Stimulated activated CD4-positive, alpha-beta T cell treated with anti-CD3 and anti-CD28 coated beads, TNF-alpha, amount 100 ng/mL, for 1 hour (primary cell): Measurements from ENCODE around the gene GPD1.
"Not testable (repeated sequence)": the region's sequence is repeated elsewhere in the genome, so short reads cannot be mapped to it uniquely, and the experiment has no call there.

Source experiments
- DNase-seq, 3 donors: peaks; one replicate each; pipeline ENCODE4 v3.0.0-alpha.2; 2020; ENCODE audit warnings: low read depth in 3 of 3, low spot score in 1 of 3

GPD1 gene

DNA sequence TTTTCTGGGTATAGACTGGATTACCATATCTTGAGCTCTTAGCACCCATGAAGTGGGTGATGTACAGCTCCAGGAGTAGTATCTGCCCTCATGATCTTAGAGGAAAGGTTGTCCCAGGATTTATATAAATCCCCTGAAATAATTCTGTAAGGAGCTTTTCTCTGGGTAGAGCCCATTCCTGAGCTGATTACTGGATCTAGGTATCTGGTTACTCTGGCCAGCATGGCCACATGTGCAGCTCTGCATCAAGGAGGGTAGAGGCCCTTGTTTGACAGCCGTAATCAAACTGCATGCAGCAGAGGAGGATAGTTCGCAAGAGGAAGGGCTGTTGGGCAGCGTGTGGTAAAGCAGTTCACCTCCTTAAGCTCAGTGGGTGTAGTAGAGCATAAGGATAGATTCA, 16.7 kb downstream of the GPD1 start:
- no peak for DNase-seq

DNA sequence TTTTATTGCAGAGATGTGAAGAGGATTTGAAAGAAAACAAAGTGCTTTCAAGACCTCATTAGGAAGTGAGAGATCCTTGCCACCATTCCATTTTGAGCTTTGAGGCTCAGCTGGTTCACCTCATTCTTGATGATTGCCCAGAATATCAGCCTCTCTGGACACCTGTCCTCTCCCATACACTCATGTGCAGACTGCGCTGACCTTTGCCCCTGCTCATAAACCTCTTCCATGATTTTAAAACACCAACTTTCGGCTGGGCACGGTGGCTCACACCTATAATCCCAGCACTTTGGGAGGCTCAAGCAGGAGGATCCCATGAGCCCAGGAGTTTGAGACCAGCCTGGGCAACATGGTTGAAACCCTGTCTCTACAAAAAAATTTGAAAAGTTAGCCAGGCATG, 17.1 kb downstream of the GPD1 start:
- no peak for DNase-seq

GRCh38 chr12:50121641-50122040, 17.8 kb downstream of the GPD1 start:
- DNase-seq = no peak

DNA sequence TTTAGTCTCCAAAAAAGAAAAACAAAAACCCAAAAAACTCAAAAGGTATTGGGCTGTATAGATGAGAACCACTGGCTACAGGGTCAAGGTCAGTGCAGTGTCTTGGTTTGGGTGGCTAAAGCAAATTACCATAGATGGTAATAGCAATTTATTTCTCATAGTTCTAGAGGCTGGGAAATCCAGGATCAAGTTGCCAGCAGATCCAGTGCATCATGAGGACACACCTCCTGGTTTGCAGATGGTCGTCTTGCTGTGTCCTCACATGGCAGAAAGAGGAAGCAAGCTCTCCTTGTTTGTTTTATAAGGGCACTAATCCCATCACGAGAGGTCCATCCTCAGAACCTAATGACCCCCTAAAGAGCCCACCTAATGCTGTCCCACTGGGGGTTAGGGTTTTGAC, 19.4 kb downstream of the GPD1 start:
- no peak for DNase-seq

DNA sequence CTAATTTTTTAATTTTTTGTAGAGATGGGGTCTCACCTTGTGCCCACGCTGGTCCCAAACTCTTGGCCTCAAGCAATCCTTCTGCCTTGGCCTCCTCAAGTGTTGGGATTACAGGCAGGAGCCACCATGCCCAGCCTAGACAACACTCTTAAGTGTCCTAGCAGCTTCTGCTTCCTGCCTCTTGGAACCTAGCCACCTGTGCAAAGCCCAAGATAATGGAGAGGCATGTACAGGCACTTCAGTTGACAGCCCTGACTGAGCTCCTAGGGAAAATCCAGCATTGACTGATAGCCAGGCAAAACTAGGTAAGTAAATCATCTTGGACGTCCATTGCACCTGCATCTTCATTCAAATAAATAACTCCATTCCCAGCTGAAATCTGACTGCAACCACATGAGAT, 23.7 kb downstream of the GPD1 start:
- no peak for DNase-seq

DNA sequence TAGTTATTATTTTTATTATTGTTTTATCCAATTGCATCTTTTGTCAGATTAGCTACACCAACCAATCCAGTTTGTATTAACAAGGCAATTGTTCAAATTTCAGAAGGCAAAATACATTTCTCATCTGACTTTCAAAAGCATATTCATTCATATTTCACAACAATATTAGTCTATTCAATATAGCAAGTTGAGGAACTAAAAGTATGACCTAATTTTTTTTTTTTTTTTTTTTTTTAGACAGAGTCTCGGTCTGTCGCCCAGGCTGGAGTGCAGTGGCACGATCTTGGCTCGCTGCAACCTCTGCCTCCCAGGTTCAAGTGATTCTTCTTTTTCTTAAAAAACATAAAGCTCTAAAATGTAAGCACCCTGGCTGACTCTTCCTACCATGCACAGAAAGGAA, 25.5 kb downstream of the GPD1 start:
- DNase-seq = no peak

DNA sequence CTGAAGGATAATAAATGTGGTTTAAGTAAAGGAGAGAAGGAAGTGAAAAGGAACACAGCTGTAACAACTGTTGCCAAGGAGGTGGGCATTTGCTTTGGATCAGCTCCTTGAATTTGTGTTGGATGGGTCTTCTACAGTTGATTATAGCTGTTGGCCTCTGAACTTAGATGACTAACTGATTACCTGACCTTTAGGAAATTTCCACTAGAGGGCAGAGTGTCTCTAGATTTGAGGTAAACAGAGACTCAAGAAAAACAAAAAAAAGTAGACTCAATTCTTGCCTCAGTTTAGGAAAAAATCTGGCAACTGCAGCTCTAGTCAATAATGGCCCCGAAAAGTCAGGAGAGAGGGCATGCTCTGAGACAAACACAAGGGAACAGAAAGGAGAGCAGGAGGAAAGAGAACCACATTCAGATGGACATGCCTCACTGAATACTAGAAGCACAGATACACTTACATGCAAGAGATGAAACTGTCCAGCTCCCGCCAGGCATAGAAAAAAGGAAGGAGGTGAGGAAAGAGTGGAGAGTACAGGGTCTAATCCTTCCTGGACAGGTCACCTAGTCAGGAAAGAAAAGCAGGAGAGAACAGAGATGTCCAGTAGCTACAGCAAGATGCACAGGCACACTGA, 28.8 kb downstream of the GPD1 start:
- DNase-seq = no peak

DNA sequence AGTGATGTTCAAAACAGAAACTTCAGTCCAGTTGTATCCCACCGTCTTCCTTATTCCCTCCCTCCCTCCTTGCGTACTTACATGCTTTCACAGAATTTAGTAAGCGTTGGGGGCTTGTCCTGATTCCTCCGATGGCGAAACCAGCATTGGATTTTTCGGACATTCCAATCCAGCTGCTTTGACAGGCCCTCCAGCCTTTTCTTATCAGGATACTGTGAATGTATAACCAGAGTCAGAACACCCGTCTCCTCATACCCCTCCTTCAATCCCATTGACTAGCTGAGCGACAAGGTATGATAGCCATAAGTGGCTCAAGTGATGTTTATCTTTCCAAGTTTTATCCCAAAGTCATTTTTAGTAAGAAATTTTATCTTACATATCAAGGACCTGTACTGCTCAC, 39.2 kb downstream of the GPD1 start:
- no peak for DNase-seq

DNA sequence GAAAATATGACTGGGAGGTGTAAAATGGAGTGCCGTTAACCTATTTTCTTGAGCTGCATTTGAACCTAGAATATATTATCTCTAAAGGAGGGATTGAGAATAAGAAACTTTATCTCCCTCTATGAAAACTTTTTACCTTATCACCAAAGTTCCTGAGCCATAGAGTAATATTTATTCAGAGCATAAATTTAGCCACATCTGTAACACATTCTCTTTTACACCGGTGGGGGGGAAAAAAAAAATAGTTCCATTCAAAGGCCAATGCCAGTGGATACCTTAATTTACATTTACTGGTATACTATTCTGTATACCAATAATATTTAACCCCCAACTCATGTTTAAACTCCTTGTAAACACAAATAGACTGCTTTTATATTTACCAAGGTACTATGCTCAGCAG, 41.6 kb downstream of the GPD1 start:
- no peak for DNase-seq

DNA sequence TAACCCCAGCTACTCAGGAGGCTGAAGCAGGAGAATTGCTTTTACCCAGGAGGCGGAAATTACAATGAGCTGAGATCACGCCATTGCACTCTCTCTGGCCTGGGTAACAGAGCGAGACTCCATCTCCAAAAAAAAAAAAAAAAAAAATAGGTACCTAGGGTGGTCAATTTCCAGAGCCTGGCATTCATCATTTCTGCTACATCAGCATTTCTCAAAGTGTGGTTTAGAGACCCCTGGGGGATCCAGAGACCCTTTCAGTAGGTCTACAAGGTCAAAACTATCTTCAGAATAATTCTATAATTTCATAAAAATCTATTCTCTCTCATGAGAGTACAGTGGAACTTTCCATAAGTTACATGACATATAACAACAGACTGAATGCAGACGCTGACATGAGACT, 43.5 kb downstream of the GPD1 start:
- DNase-seq = no peak

- DNase-seq = not testable (repeated sequence)
These were observed 44.2 kb downstream of the GPD1 start for GRCh38 chr12:50148011-50148410.

DNA sequence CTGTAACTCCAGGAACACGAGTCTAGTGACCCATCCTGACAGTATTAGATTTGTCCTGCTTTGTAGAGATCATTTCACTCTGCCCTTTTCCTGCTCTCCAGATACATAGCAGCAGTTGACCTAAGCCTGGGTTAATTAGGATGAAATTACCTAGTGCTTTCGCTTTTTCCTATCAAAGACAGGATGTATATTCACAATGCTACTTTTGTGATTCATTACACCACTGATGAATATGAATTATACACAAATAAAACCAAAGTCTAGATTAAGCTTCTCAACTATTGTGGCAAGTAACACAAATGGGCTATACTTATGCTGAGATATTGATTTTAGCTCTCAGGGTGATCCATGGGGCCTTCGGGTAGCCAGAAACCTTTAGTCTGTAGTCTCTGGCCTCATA, 45.5 kb downstream of the GPD1 start:
- no peak for DNase-seq

DNA sequence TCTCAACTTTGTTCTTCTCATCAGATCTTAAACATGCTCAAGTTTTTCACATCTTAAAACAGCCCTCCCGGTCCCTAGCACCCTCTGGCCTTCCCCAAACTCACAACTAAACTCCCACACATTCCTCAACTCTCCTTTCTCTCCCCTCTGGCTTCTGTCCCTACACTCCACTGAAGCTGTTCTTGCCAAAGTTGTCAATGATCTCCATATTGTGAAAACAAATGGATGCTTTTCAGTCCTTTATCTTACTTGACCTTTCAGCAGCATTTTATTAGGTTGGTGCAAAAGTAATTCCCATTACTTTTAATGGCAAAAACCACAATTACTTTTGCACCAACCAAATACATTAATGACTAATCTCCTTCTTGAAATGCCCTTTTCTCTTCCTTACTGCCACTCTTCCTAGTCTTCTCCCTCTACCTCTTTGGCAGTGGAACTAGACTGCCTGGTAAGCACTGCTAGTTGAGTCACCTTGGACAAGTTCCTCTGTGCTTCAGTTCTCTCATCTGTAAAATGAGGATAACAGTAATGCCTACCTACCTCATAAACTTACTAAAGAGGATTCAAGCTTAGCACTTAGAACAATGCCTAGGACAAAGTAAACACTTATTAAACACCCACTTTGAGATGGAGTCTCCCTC, 47.4 kb downstream of the GPD1 start:
- DNase-seq = no peak

DNA sequence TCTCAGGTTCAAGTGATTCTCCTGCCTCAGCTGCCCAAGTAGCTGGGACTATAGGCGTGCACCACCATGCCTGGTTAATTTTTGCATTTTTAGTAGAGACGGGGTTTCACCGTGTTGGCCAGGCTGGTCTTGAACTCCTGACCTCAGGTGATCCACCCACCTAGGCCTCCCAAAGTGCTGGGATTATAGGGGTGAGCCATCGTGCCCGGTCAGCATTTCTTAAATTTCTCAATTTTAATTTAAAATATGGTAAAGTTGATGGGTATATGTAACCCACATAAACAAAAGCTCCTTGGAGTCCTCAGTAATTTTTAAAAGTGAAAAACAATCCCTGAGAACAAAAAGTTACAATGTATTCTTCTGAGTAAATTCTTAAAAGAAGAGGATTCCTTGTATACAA, 51.1 kb downstream of the GPD1 start:
- DNase-seq = not testable (repeated sequence)

DNA sequence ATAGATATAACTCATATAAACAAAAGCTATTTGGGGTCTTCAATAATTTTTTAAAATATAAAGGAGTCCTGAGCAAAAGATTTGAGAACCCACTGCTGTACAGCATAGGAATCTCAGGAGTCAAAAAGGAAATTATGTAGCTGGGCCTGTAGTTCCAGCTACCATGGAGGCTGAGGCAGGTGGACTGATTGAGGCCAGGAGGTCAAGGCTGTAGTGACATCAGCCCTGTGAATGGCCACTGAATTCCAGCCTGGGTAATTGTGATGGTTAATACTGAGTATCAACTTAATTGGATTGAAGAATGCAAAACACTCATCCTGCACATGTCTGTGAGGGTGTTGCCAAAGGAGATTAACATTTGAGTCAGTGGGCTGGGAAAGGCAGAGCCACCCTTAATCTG, 52.8 kb downstream of the GPD1 start:
- no peak for DNase-seq

- no peak for DNase-seq
These were observed 53.5 kb downstream of the GPD1 start for GRCh38 chr12:50157259-50157658.

DNA sequence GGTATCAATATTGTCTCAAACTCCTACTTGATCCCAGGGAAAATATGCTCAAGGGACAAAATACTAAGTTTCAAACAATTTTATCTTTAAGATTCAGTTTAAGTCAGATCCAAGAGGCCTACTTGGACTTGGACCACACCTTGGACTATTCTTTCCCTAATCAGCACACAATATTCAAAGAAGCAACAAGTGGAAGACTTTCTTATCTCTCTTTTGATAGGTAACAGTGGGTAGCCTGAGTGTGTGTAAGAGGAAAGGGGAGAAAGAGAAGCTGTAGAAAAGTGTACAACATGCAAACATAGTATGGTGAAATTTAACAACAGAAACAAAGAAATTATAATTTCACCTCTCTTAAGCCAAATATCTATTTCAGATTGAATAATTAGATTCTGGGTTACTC, 56.8 kb downstream of the GPD1 start:
- no peak for DNase-seq
